PC-3 (cell line): ENCODE data around the gene PRKCE.

ENCODE experiments used
- EZH2 ChIP-seq: fragments of 300-600 bp; sonication (generic); IDR thresholded peaks from one replicate; pipeline ENCODE4 v1.6.1; 2017; ENCODE audit warnings: antibody characterized with exemption, mild to moderate bottlenecking, low read length; ENCODE audit not compliant: unreplicated experiment
- TF ChIP-seq, protein P1 (sequence below): fragments of 300-600 bp; sonication (generic); conservative IDR thresholded peaks from 2 replicates; pipeline ENCODE4 v1.5.1; 2017; ENCODE audit warnings: antibody characterized with exemption, low read depth, mild to moderate bottlenecking, low read length

- TF ChIP-seq, protein P1, sequence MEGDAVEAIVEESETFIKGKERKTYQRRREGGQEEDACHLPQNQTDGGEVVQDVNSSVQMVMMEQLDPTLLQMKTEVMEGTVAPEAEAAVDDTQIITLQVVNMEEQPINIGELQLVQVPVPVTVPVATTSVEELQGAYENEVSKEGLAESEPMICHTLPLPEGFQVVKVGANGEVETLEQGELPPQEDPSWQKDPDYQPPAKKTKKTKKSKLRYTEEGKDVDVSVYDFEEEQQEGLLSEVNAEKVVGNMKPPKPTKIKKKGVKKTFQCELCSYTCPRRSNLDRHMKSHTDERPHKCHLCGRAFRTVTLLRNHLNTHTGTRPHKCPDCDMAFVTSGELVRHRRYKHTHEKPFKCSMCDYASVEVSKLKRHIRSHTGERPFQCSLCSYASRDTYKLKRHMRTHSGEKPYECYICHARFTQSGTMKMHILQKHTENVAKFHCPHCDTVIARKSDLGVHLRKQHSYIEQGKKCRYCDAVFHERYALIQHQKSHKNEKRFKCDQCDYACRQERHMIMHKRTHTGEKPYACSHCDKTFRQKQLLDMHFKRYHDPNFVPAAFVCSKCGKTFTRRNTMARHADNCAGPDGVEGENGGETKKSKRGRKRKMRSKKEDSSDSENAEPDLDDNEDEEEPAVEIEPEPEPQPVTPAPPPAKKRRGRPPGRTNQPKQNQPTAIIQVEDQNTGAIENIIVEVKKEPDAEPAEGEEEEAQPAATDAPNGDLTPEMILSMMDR: no peak
- TF ChIP-seq EZH2: no peak
Measured at GRCh38 chr2:45833301-45833967, 182.0 kb downstream of the PRKCE start.
